Measurements from ENCODE around the gene PDZD7. TPM values are rescaled to one million over a fixed set of nuclear protein-coding genes. Genes with fewer than 3 reads are reported as not detected.

Gene PDZD7
- total and polyA plus RNA-seq, 9 of the 15 experiments (the other 6 are each of a cell fraction or from before 2014, with no cell fraction given) = 0.04 to 0.24 (median 0.08) TPM; not detected in 3

- TF ChIP-seq, protein P1, sequence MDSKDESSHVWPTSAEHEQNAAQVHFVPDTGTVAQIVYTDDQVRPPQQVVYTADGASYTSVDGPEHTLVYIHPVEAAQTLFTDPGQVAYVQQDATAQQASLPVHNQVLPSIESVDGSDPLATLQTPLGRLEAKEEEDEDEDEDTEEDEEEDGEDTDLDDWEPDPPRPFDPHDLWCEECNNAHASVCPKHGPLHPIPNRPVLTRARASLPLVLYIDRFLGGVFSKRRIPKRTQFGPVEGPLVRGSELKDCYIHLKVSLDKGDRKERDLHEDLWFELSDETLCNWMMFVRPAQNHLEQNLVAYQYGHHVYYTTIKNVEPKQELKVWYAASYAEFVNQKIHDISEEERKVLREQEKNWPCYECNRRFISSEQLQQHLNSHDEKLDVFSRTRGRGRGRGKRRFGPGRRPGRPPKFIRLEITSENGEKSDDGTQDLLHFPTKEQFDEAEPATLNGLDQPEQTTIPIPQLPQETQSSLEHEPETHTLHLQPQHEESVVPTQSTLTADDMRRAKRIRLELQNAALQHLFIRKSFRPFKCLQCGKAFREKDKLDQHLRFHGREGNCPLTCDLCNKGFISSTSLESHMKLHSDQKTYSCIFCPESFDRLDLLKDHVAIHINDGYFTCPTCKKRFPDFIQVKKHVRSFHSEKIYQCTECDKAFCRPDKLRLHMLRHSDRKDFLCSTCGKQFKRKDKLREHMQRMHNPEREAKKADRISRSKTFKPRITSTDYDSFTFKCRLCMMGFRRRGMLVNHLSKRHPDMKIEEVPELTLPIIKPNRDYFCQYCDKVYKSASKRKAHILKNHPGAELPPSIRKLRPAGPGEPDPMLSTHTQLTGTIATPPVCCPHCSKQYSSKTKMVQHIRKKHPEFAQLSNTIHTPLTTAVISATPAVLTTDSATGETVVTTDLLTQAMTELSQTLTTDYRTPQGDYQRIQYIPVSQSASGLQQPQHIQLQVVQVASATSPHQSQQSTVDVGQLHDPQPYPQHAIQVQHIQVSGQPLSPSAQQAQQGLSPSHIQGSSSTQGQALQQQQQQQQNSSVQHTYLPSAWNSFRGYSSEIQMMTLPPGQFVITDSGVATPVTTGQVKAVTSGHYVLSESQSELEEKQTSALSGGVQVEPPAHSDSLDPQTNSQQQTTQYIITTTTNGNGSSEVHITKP (IDR thresholded peaks at IDR 0.05; ENCODE audit: partially characterized antibody) = no peak
- TF ChIP-seq ZFP30 (CRISPR knock-in tag; IDR thresholded peaks at IDR 0.05; ENCODE audit: borderline replicate concordance) (no peak), RCOR1 (IDR thresholded peaks at IDR 0.05; ENCODE audit: borderline replicate concordance in 1 of 2, low read depth in 2 of 2, low read length in 2 of 2) (no peak), DNMT1 (IDR thresholded peaks at IDR 0.05) (no peak), MTA3 (IDR thresholded peaks at IDR 0.05; ENCODE audit: borderline replicate concordance) (no peak), CBX2 (IDR thresholded peaks at IDR 0.05; ENCODE audit: insufficient read depth, low read length, poor library complexity, severe bottlenecking) (no peak), ZSCAN29 (IDR thresholded peaks at IDR 0.05) (no peak), CCNT2 (IDR thresholded peaks at IDR 0.05; ENCODE audit: borderline replicate concordance, extremely low read depth, insufficient read length, low read depth, low read length) (no peak), E4F1 (CRISPR knock-in tag; IDR thresholded peaks at IDR 0.05; ENCODE audit: borderline replicate concordance) (no peak), ZNF124 (CRISPR knock-in tag; IDR thresholded peaks at IDR 0.05) (no peak)
- TF ChIP-seq, protein P2, sequence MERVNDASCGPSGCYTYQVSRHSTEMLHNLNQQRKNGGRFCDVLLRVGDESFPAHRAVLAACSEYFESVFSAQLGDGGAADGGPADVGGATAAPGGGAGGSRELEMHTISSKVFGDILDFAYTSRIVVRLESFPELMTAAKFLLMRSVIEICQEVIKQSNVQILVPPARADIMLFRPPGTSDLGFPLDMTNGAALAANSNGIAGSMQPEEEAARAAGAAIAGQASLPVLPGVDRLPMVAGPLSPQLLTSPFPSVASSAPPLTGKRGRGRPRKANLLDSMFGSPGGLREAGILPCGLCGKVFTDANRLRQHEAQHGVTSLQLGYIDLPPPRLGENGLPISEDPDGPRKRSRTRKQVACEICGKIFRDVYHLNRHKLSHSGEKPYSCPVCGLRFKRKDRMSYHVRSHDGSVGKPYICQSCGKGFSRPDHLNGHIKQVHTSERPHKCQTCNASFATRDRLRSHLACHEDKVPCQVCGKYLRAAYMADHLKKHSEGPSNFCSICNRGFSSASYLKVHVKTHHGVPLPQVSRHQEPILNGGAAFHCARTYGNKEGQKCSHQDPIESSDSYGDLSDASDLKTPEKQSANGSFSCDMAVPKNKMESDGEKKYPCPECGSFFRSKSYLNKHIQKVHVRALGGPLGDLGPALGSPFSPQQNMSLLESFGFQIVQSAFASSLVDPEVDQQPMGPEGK (CRISPR knock-in tag; IDR thresholded peaks at IDR 0.05; ENCODE audit: borderline replicate concordance) = no peak
These were observed 20.6 kb downstream of the PDZD7 start (continued) for GRCh38 chr10:101010329-101010728.
